Right forelimb (tissue), 1 donor: Measurements from ENCODE around the gene RBMS3.

ENCODE experiments used
- DNase-seq: peaks from one replicate; pipeline ENCODE4 v3.0.0-alpha.2; 2018

Gene RBMS3

GRCh38 chr3:29922992-29923746, 642.3 kb downstream of the RBMS3 start:
- DNase-seq: no peak

- no peak for DNase-seq
These were observed 644.1 kb downstream of the RBMS3 start for GRCh38 chr3:29924783-29925561.

GRCh38 chr3:29926378-29926777, 645.5 kb downstream of the RBMS3 start:
- no peak for DNase-seq

GRCh38 chr3:29932696-29933325, 651.9 kb downstream of the RBMS3 start:
- DNase-seq: no peak

- DNase-seq: no peak
These were observed 653.1 kb downstream of the RBMS3 start for GRCh38 chr3:29933802-29934490.

GRCh38 chr3:29934751-29935150, 653.9 kb downstream of the RBMS3 start:
- no peak for DNase-seq

GRCh38 chr3:29936054-29936453, 655.2 kb downstream of the RBMS3 start:
- DNase-seq: no peak

- DNase-seq: no peak
These were observed 655.9 kb downstream of the RBMS3 start for GRCh38 chr3:29936766-29937165.

- DNase-seq: no peak
These were observed 656.3 kb downstream of the RBMS3 start for GRCh38 chr3:29937185-29937584.

- DNase-seq: no peak
These were observed 660.0 kb downstream of the RBMS3 start for GRCh38 chr3:29940759-29941323.

- DNase-seq: no peak
These were observed 661.4 kb downstream of the RBMS3 start for GRCh38 chr3:29942297-29942696.

GRCh38 chr3:29949131-29949530, 668.3 kb downstream of the RBMS3 start:
- no peak for DNase-seq

- no peak for DNase-seq
These were observed 669.2 kb downstream of the RBMS3 start for GRCh38 chr3:29949940-29950616.

GRCh38 chr3:29952431-29952830, 671.6 kb downstream of the RBMS3 start:
- no peak for DNase-seq

- no peak for DNase-seq
These were observed 674.5 kb downstream of the RBMS3 start for GRCh38 chr3:29955413-29955812.

- no peak for DNase-seq
These were observed 677.9 kb downstream of the RBMS3 start for GRCh38 chr3:29958816-29959215.

GRCh38 chr3:29971895-29972294, 691.0 kb downstream of the RBMS3 start:
- no peak for DNase-seq

- no peak for DNase-seq
These were observed 691.6 kb downstream of the RBMS3 start for GRCh38 chr3:29972320-29972993.

GRCh38 chr3:29973763-29974162, 692.9 kb downstream of the RBMS3 start:
- DNase-seq: no peak

- DNase-seq: no peak
These were observed 696.0 kb downstream of the RBMS3 start for GRCh38 chr3:29976871-29977270.

GRCh38 chr3:29977360-29977759, 696.5 kb downstream of the RBMS3 start:
- no peak for DNase-seq

GRCh38 chr3:29978036-29978435, 697.2 kb downstream of the RBMS3 start:
- no peak for DNase-seq
